IMR-90 (cell line): Measurements from ENCODE around the gene SMAD4. TPM values are rescaled to one million over a fixed set of nuclear protein-coding genes. Genes with fewer than 3 reads are reported as not detected.
A peak's percentile ranks its signal among the peaks of the same experiment; 100 is the strongest.

Source experiments
- ATAC-seq: fragments of 200-7000 bp; cut with Tn5 transposase; 2 replicates; pipeline ENCODE4 v1.9.1; 2020; ENCODE audit warnings: low read depth, mild to moderate bottlenecking, moderate library complexity
- BruUV-seq: library from RNA; stranded (reverse); fragments of 400-500 nt; replicated peaks from 2 replicates; lab custom pipeline; 2021; lab: Mats Ljungman, UMichigan
- CTCF ChIA-PET: fragments of 300-600 bp; formaldehyde crosslinking; extraction: SDS; loops from one replicate; lab custom pipeline; 2021; ENCODE audit warnings: antibody characterized with exemption; lab: Yijun Ruan, JAX
- POLR2A ChIA-PET: fragments of 300-600 bp; sonication (Branson Sonifier 250); formaldehyde crosslinking; loops from one replicate; lab custom pipeline; 2022; ENCODE audit warnings: antibody characterized with exemption; ENCODE audit not compliant: unreplicated experiment; lab: Charles Lee
- DNase-seq: peaks from one replicate; pipeline ENCODE4 v3.0.0; 2013
- H2AFZ ChIP-seq: replicated peaks from 2 replicates; pipeline ENCODE3; 2013; ENCODE audit warnings: low read length, mild to moderate bottlenecking; ENCODE audit not compliant: poor library complexity
- H2AK5ac ChIP-seq: 2 replicates; pipeline ENCODE4 v1.6.1; 2013; ENCODE audit warnings: low read depth, low read length, inconsistent platforms
- H2AK9ac ChIP-seq: replicated peaks from 2 replicates; pipeline ENCODE3; 2013; ENCODE audit warnings: mild to moderate bottlenecking, low read depth, low read length, moderate library complexity; ENCODE audit not compliant: poor library complexity
- H2BK120ac ChIP-seq: 2 replicates; pipeline ENCODE4 v1.6.1; 2013; ENCODE audit warnings: low read depth, low read length, inconsistent platforms
- H2BK15ac ChIP-seq: 3 replicates; pipeline ENCODE4 v1.6.1; 2013; ENCODE audit warnings: low read depth, low read length, inconsistent platforms
- H2BK20ac ChIP-seq: 2 replicates; pipeline ENCODE4 v1.6.1; 2013; ENCODE audit warnings: low read depth, mild to moderate bottlenecking, inconsistent platforms, low read length, moderate library complexity
- H2BK5ac ChIP-seq: 2 replicates; pipeline ENCODE4 v1.6.1; 2013; ENCODE audit warnings: mild to moderate bottlenecking, low read depth, low read length, inconsistent platforms; ENCODE audit not compliant: poor library complexity, severe bottlenecking
- H3K14ac ChIP-seq: replicated peaks from 2 replicates; pipeline ENCODE4 v1.6.1; 2013; ENCODE audit warnings: low read depth, low read length, inconsistent platforms
- H3K18ac ChIP-seq: 2 replicates; pipeline ENCODE4 v1.6.1; 2013; ENCODE audit warnings: low read depth, low read length, control low read depth
- H3K23ac ChIP-seq: 2 replicates; pipeline ENCODE4 v1.6.1; 2013; ENCODE audit warnings: low read depth, low read length, inconsistent platforms
- H3K27ac ChIP-seq: 2 replicates; pipeline ENCODE4 v1.5.1; 2013; ENCODE audit warnings: mild to moderate bottlenecking, control low read depth, low read length; ENCODE audit not compliant: insufficient read depth
- H3K27me3 ChIP-seq: 2 replicates; pipeline ENCODE4 v1.6.1; 2013; ENCODE audit warnings: low read length; ENCODE audit not compliant: control insufficient read depth, insufficient read depth
- H3K36me3 ChIP-seq: 2 replicates; pipeline ENCODE4 v1.6.1; 2013; ENCODE audit warnings: low read length, mixed read lengths; ENCODE audit not compliant: control insufficient read depth, insufficient read depth
- H3K4ac ChIP-seq: 2 replicates; pipeline ENCODE4 v1.6.1; 2013; ENCODE audit warnings: low read depth, low read length, inconsistent platforms
- H3K4me1 ChIP-seq: 2 replicates; pipeline ENCODE4 v1.6.1; 2013; ENCODE audit warnings: low read length, mixed read lengths; ENCODE audit not compliant: control insufficient read depth, insufficient read depth
- H3K4me2 ChIP-seq: 2 replicates; pipeline ENCODE4 v1.6.1; 2013; ENCODE audit warnings: low read depth, mild to moderate bottlenecking, control low read depth, low read length, moderate library complexity
- H3K4me3 ChIP-seq: 2 replicates; pipeline ENCODE4 v1.5.1; 2013; ENCODE audit warnings: low read depth, mild to moderate bottlenecking, control low read depth, low read length, moderate library complexity; ENCODE audit not compliant: insufficient read depth
- H3K56ac ChIP-seq: 2 replicates; pipeline ENCODE4 v1.6.1; 2013; ENCODE audit warnings: low read length, inconsistent platforms; ENCODE audit not compliant: insufficient read depth; ENCODE audit errors: extremely low read depth
- H3K79me1 ChIP-seq, 2 experiments: 2 replicates each; pipeline ENCODE4 v1.6.1; 2013; ENCODE audit warnings: low read length in 2 of 2, inconsistent platforms in 1 of 2, low read depth in 1 of 2
- H3K9ac ChIP-seq: 2 replicates; pipeline ENCODE4 v1.6.1; 2013; ENCODE audit warnings: low read depth, low read length, control low read depth
- H3K9me1 ChIP-seq: 2 replicates; pipeline ENCODE4 v1.6.1; 2013; ENCODE audit warnings: low read length, inconsistent platforms; ENCODE audit not compliant: insufficient read depth
- H3K9me3 ChIP-seq: 2 replicates; pipeline ENCODE4 v1.6.1; 2013; ENCODE audit warnings: low read length; ENCODE audit not compliant: control insufficient read depth, insufficient read depth
- H4K20me1 ChIP-seq: 2 replicates; pipeline ENCODE4 v1.6.1; 2013; ENCODE audit warnings: low read length, inconsistent platforms; ENCODE audit not compliant: insufficient read depth
- H4K5ac ChIP-seq: 2 replicates; pipeline ENCODE4 v1.6.1; 2013; ENCODE audit warnings: mild to moderate bottlenecking, low read depth, low read length, control low read depth
- H4K8ac ChIP-seq, 2 experiments: 2 replicates each; pipeline ENCODE4 v1.6.1; 2013; ENCODE audit warnings: low read depth in 2 of 2, low read length in 2 of 2, control low read depth in 1 of 2, inconsistent platforms in 1 of 2
- H4K91ac ChIP-seq: 2 replicates; pipeline ENCODE4 v1.6.1; 2013; ENCODE audit warnings: low read depth, low read length, inconsistent platforms; ENCODE audit not compliant: insufficient read depth
- WGBS, 2 experiments: methylation state at CpG; one replicate each; pipeline versions ENCODE4 v1.1.5 to v1.1.7; 2013; ENCODE audit warnings: missing lambda C conversion rate in 2 of 2; ENCODE audit not compliant: insufficient read length in 1 of 2; ENCODE audit errors: extremely low coverage in 2 of 2; 5-methylcytosine and 5-hydroxymethylcytosine counted together
- dilution Hi-C: fragments of 300-500 bp; cut with HindIII; formaldehyde crosslinking; loops from one replicate; pipeline ENCODE4 v1.14.3; 2018; ENCODE audit warnings: low sequenced_read_pairs; ENCODE audit not compliant: unreplicated experiment
- in situ Hi-C: fragments of 300-500 bp; cut with MboI; formaldehyde crosslinking; loops from 3 replicates; pipeline ENCODE4 v1.14.3; 2019; ENCODE audit warnings: low sequenced_read_pairs, inconsistent platforms, mixed read lengths
- intact Hi-C: fragments of 100-400 bp; cut with micrococcal nuclease; formaldehyde crosslinking; loops from 2 replicates; pipeline ENCODE4 v1.10.0; 2022
- polyA plus RNA-seq, 3 experiments: library from polyadenylated mRNA; depleted of rRNA; stranded (reverse); fragments of >200 nt; gene quantifications; 2 replicates each; pipeline ENCODE4 v1.2.3, GENCODE V29; 2012; ENCODE audit warnings: low replicate concordance in 1 of 3
- total RNA-seq: library from RNA; depleted of rRNA; stranded (reverse); fragments of >200 nt; gene quantifications from 2 replicates; pipeline ENCODE4 v1.2.3, GENCODE V29; 2012
- TF ChIP-seq, protein P1 (sequence below): fragments of 150-350 bp; IDR thresholded peaks from 2 replicates; pipeline ENCODE4 v1.6.1; 2016; ENCODE audit warnings: low read depth, mild to moderate bottlenecking, low read length, moderate library complexity, borderline replicate concordance

The SMAD4 gene
- total and polyA plus RNA-seq, 2 of the 4 experiments (the other 2 are of a cell fraction) = 57.6 to 145 TPM

DNA sequence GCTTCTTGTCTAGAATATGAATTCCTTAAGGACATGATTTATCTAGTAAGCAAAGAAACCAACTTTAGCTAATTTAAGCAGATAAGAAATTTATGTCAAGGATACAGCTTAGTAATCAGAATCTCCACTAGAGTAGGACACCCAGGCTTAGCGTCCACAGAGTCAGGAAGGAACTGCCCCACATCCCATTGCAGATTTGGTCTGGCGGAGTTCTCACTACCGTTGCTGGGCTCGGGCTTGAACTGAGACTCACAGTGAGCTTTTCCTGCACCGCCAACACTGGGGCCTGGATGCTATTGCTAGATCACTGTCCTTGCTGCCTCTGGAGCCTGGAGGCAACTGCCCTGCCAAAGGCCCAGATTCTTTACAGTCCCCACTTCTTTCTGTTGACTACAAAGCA, 68.1 kb downstream of the SMAD4 start:
- Histone ChIP-seq H2BK20ac (no peak overlapping the region), H2AK5ac (no peak overlapping the region), H2BK5ac (no peak overlapping the region), H3K4me1 (no peaks in the 10 kb centered on the region), H4K20me1 (no peaks in the 10 kb centered on the region), H4K5ac (no peak overlapping the region), H3K14ac (no peak overlapping the region), H3K4ac (no peak overlapping the region), H3K9me1 (no peaks in the 10 kb centered on the region), H3K79me1 (no peaks in the 10 kb centered on the region), H4K8ac (no peak overlapping the region), H2BK15ac (no peak overlapping the region), H3K18ac (no peak overlapping the region), H3K36me3 (no peaks in the 10 kb centered on the region), H3K9me3 (no peaks in the 10 kb centered on the region), H3K23ac (no peak overlapping the region), H3K4me3 (no peak overlapping the region), H3K56ac (no peak overlapping the region), H3K27ac (no peak overlapping the region), H4K91ac (no peak overlapping the region), H2AFZ (no peak overlapping the region), H2BK120ac (no peak overlapping the region), H2AK9ac (peak overlapping the region; percentile 39), H3K9ac (no peak overlapping the region), H3K27me3 (no peaks in the 10 kb centered on the region), H3K4me2 (no peak overlapping the region)
- ATAC-seq (no peak), DNase-seq (no peak)
- TF ChIP-seq, protein P1, sequence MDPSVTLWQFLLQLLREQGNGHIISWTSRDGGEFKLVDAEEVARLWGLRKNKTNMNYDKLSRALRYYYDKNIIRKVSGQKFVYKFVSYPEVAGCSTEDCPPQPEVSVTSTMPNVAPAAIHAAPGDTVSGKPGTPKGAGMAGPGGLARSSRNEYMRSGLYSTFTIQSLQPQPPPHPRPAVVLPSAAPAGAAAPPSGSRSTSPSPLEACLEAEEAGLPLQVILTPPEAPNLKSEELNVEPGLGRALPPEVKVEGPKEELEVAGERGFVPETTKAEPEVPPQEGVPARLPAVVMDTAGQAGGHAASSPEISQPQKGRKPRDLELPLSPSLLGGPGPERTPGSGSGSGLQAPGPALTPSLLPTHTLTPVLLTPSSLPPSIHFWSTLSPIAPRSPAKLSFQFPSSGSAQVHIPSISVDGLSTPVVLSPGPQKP = no peak
- no CpG with 5 or more reads among the region's 5 CpGs for WGBS, 2 experiments
- ChIA-PET CTCF (interaction anchor here (0.6 kb wide), 1 partner anchor 1019 kb away, joined by 5 read pairs; no protein-coding TSS in a partner anchor), POLR2A (no interaction called here)
- intact Hi-C loops (no loop called here), dilution Hi-C loops (no loop called here), in situ Hi-C loops (no loop called here)
- no TSS peak for BruUV-seq
